ENCODE measurements around the gene CAPN13. TPM values are rescaled to one million over a fixed set of nuclear protein-coding genes. Genes with fewer than 3 reads are reported as not detected.

The CAPN13 gene
- total RNA-seq, 4 donors from 2014 or later = not detected

DNA sequence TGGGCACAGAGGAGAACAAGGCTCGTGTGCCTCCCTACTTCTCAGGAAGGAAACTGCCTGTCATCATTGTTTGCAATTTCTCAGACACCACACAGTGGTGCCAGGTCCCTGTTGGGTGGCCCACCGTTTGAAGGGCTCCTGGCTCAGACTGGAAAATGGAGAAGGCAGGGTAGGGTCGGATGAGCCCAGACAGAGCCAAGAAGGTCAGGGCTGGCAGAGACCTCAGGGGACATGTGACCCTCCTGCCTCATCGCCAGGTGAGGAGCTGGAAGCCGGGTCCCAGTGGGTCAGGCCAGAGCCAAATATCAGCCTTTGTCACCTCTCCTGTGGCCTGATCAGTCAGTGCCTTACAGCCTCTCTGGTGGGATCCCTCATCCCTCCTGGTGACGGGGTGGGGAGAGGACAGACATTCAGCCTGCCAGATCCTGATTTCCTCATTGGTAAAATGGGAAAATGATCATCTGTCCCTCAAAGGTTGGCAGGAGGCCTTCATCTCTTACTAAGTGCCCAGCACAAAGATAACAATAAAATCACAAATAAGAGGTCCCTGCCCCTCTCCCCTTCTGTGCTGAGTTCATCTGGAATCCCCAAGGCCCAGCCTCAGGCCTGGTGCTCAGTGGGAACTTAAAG is 117.6 kb downstream of the CAPN13 start:
- H3K36me3 ChIP-seq = no peaks in the 10 kb centered on the region
- DNase-seq (ENCODE audit: extremely low spot score) = peak; percentile 91
- TF ChIP-seq POLR2AphosphoS5 (IDR thresholded peaks at IDR 0.05) (no peak), POLR2A (IDR thresholded peaks at IDR 0.05; ENCODE audit: low read depth) (no peak), EP300 (IDR thresholded peaks at IDR 0.05) (no peak)
- TF ChIP-seq, protein P1, sequence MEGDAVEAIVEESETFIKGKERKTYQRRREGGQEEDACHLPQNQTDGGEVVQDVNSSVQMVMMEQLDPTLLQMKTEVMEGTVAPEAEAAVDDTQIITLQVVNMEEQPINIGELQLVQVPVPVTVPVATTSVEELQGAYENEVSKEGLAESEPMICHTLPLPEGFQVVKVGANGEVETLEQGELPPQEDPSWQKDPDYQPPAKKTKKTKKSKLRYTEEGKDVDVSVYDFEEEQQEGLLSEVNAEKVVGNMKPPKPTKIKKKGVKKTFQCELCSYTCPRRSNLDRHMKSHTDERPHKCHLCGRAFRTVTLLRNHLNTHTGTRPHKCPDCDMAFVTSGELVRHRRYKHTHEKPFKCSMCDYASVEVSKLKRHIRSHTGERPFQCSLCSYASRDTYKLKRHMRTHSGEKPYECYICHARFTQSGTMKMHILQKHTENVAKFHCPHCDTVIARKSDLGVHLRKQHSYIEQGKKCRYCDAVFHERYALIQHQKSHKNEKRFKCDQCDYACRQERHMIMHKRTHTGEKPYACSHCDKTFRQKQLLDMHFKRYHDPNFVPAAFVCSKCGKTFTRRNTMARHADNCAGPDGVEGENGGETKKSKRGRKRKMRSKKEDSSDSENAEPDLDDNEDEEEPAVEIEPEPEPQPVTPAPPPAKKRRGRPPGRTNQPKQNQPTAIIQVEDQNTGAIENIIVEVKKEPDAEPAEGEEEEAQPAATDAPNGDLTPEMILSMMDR (IDR thresholded peaks at IDR 0.05) = no peak
- WGBS = 76% methylated on average over 6 of the region's 6 CpGs
- intact Hi-C loops (cut with DNase I) = loop anchor here (5.0 kb wide), 3 partner anchors 327 to 457 kb away; partner anchors contain the start of gene LBH
- H3K27me3 ChIP-seq = no peaks in the 10 kb centered on the region
- H3K4me3 ChIP-seq = no peak overlapping the region
- H3K4me1 ChIP-seq = peaks cover 37 to 93% (median 89%) of the 10 kb centered on the region in 4 donors
- H3K27ac ChIP-seq (replicated peaks in 1 of 4) = peak overlapping the region; percentile 79 to 83 (median 82)
- no peaks in the 10 kb centered on the region for H3K9me3 ChIP-seq

DNA sequence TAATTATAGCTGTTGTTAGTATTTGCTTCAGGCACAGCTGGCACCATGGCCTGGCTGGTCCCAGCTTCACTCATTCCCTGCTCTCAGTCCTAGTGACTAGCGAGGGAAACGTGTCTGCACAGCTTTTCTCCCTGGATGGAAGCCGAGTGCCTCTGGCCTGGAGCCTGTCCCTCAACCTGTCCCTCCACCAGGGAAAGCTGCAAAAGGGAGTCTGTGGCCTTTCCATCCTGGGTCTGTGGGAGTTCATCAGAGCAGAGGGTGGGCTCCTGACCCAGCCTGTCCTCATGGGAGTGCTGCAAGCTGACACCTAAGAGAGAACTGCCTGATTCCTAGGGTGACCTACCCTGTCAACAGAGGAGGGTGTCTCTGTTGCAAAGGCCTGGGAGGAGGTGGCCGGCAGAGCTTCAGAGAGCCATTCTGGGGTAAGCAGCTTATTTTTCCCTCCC is 118.3 kb downstream of the CAPN13 start:
- H3K27me3 ChIP-seq = no peaks in the 10 kb centered on the region
- DNase-seq (ENCODE audit: extremely low spot score) = peak; percentile 91
- 58% methylated on average over 4 of the region's 4 CpGs for WGBS
- peak overlapping the region; percentile 79 to 83 (median 82) for H3K27ac ChIP-seq (replicated peaks in 1 of 4)
- intact Hi-C loops (cut with DNase I) = no loop called here
- H3K36me3 ChIP-seq = no peaks in the 10 kb centered on the region
- H3K4me1 ChIP-seq = peaks cover 30 to 87% (median 82%) of the 10 kb centered on the region in 4 donors
- H3K4me3 ChIP-seq = no peak overlapping the region
- TF ChIP-seq, protein P1 (IDR thresholded peaks at IDR 0.05) = no peak
- peak in 1 of 2 donors; percentile 14 for TF ChIP-seq POLR2AphosphoS5 (IDR thresholded peaks at IDR 0.05)
- H3K9me3 ChIP-seq = no peaks in the 10 kb centered on the region

GRCh38 chr2:30686669-30687068 is 120.6 kb downstream of the CAPN13 start:
- peaks cover 27 to 65% (median 62%) of the 10 kb centered on the region in 4 donors for H3K4me1 ChIP-seq
- H3K36me3 ChIP-seq = no peaks in the 10 kb centered on the region
- TF ChIP-seq, protein P1 (IDR thresholded peaks at IDR 0.05) = no peak
- TF ChIP-seq POLR2AphosphoS5 (IDR thresholded peaks at IDR 0.05) = peak in 1 of 2 donors; percentile 32
- no peaks in the 10 kb centered on the region for H3K9me3 ChIP-seq
- DNase-seq (ENCODE audit: extremely low spot score) = peak; percentile 68
- no peak overlapping the region for H3K4me3 ChIP-seq
- 42% methylated on average over 4 of the region's 4 CpGs for WGBS
- H3K27me3 ChIP-seq = no peaks in the 10 kb centered on the region
- intact Hi-C loops (cut with DNase I) = no loop called here
- H3K27ac ChIP-seq (replicated peaks in 1 of 4) = peak overlapping the region; percentile 55 to 67 (median 62)

GRCh38 chr2:30686000-30686399 is 121.2 kb downstream of the CAPN13 start:
- H3K4me3 ChIP-seq = no peak overlapping the region
- H3K9me3 ChIP-seq = no peaks in the 10 kb centered on the region
- WGBS = 100% methylated on average over 2 of the region's 2 CpGs
- DNase-seq (ENCODE audit: extremely low spot score) = peak; percentile 75
- TF ChIP-seq, protein P1 (IDR thresholded peaks at IDR 0.05) = peak in 1 of 3 experiments; percentile 36
- TF ChIP-seq EP300 (IDR thresholded peaks at IDR 0.05) = no peak
- H3K27ac ChIP-seq (replicated peaks in 1 of 4) = peak overlapping the region in 2 of 4 donors; percentile 55 to 66
- peaks cover 27 to 59% (median 56%) of the 10 kb centered on the region in 4 donors for H3K4me1 ChIP-seq
- no peaks in the 10 kb centered on the region for H3K27me3 ChIP-seq
- no peaks in the 10 kb centered on the region for H3K36me3 ChIP-seq
- intact Hi-C loops (cut with DNase I) = no loop called here

DNA sequence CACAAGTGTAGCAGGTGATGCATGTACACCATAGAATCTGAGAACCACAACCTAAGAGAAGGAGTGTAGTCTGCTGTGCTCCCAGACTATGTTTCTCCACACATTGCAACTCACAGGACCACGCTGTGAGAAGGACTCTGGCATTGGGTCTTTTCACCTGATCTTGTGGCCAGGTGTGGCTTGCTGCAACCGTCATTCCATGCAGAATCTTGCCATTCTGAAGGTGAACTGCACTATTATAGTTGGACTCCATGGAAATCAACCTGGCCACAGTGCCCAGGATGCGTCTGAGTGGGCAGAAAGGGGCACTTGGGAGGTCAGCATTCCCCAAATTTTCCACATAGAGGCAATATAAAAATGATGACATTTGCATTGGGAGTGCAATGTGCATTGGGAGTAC is 122.2 kb downstream of the CAPN13 start:
- DNase-seq (ENCODE audit: extremely low spot score) = peak; percentile 83

More for the DNA sequence above, 122.2 kb downstream of the CAPN13 start:
- 86% methylated on average over 3 of the region's 3 CpGs for WGBS
- Histone ChIP-seq H3K9me3 (no peaks in the 10 kb centered on the region), H3K27ac (replicated peaks in 1 of 4) (no peak overlapping the region), H3K4me1 (peaks cover 23 to 49% (median 46%) of the 10 kb centered on the region in 4 donors), H3K27me3 (no peaks in the 10 kb centered on the region), H3K4me3 (no peak overlapping the region), H3K36me3 (no peaks in the 10 kb centered on the region)
- TF ChIP-seq EP300 (IDR thresholded peaks at IDR 0.05) (no peak), POLR2A (IDR thresholded peaks at IDR 0.05; ENCODE audit: low read depth) (no peak), POLR2AphosphoS5 (IDR thresholded peaks at IDR 0.05) (no peak)
- intact Hi-C loops (cut with DNase I) = no loop called here

Measured in esophagus muscularis mucosa (tissue), 4 donors.